Mesenchymal stem cell (in vitro differentiated cells and primary cell): ENCODE results near the gene NFS1.
"Not testable (repeated sequence)": the region's sequence is repeated elsewhere in the genome, so short reads cannot be mapped to it uniquely, and the experiment has no call there.

Experiments
- DNase-seq: peaks from one replicate; pipeline ENCODE4 v3.0.0-alpha.2; 2013
- H2AFZ ChIP-seq: one replicate; pipeline ENCODE4 v1.6.1; 2013; ENCODE audit warnings: low read depth, mild to moderate bottlenecking, control low read depth, inconsistent platforms, low read length, moderate library complexity
- H2AK5ac ChIP-seq: 2 replicates; pipeline ENCODE4 v1.6.1; 2013; ENCODE audit warnings: low read length, moderate library complexity, mild to moderate bottlenecking, inconsistent platforms; ENCODE audit not compliant: severe bottlenecking
- H2BK120ac ChIP-seq: one replicate; pipeline ENCODE4 v1.6.1; 2013; ENCODE audit warnings: low read depth, mild to moderate bottlenecking, inconsistent platforms, low read length, moderate library complexity
- H2BK12ac ChIP-seq, 2 experiments: one replicate each; pipeline ENCODE4 v1.6.1; 2013; ENCODE audit warnings: inconsistent platforms in 2 of 2, low read length in 2 of 2, mild to moderate bottlenecking in 2 of 2, moderate library complexity in 2 of 2, control low read depth in 1 of 2
- H2BK15ac ChIP-seq: one replicate; pipeline ENCODE4 v1.6.1; 2013; ENCODE audit warnings: mild to moderate bottlenecking, low read depth, inconsistent platforms; ENCODE audit not compliant: poor library complexity, severe bottlenecking
- H2BK5ac ChIP-seq: 2 replicates; pipeline ENCODE4 v1.6.1; 2013; ENCODE audit warnings: low read depth, mild to moderate bottlenecking, low read length, control low read depth, inconsistent platforms; ENCODE audit not compliant: poor library complexity, severe bottlenecking
- H3K14ac ChIP-seq, 2 experiments: one replicate each; pipeline ENCODE4 v1.6.1; 2013; ENCODE audit warnings: inconsistent platforms in 2 of 2, low read length in 2 of 2, control low read depth in 1 of 2, mild to moderate bottlenecking in 1 of 2, moderate library complexity in 1 of 2
- H3K18ac ChIP-seq, 2 experiments: one replicate each; pipeline ENCODE4 v1.6.1; 2013; ENCODE audit warnings: inconsistent platforms in 2 of 2, low read length in 2 of 2, control low read depth in 1 of 2, low read depth in 1 of 2, mild to moderate bottlenecking in 1 of 2
- H3K23ac ChIP-seq, 2 experiments: one replicate each; pipeline ENCODE4 v1.6.1; 2013; ENCODE audit warnings: inconsistent platforms in 2 of 2, low read length in 2 of 2, mild to moderate bottlenecking in 2 of 2, moderate library complexity in 2 of 2, control low read depth in 1 of 2
- H3K27ac ChIP-seq: 2 replicates; pipeline ENCODE4 v1.5.1; 2013; ENCODE audit warnings: mild to moderate bottlenecking, moderate library complexity, low read length, control low read depth, inconsistent platforms; ENCODE audit not compliant: poor library complexity, severe bottlenecking
- H3K27me3 ChIP-seq, 2 experiments: 2 replicates each; pipeline versions ENCODE4 v1.6.1 to v1.7.0; 2013; ENCODE audit warnings: low read length in 2 of 2, mild to moderate bottlenecking in 2 of 2, moderate library complexity in 2 of 2, control low read depth in 1 of 2, inconsistent platforms in 1 of 2; ENCODE audit not compliant: control insufficient read depth in 1 of 2, insufficient read depth in 1 of 2
- H3K36me3 ChIP-seq, 2 experiments: 2 replicates each; pipeline versions ENCODE4 v1.6.1 to v1.7.0; 2013; ENCODE audit warnings: low read length in 2 of 2, control low read depth in 1 of 2, inconsistent platforms in 1 of 2, low read depth in 1 of 2, mild to moderate bottlenecking in 1 of 2; ENCODE audit not compliant: insufficient read depth in 2 of 2, control insufficient read depth in 1 of 2
- H3K4ac ChIP-seq, 2 experiments: one replicate each; pipeline ENCODE4 v1.6.1; 2013; ENCODE audit warnings: inconsistent platforms in 2 of 2, low read length in 2 of 2, mild to moderate bottlenecking in 2 of 2, moderate library complexity in 2 of 2, control low read depth in 1 of 2, low read depth in 1 of 2
- H3K4me1 ChIP-seq: 2 replicates; pipeline ENCODE4 v1.6.1; 2013; ENCODE audit warnings: low read depth, low read length, control low read depth; ENCODE audit not compliant: control insufficient read depth, insufficient read depth
- H3K4me2 ChIP-seq: 2 replicates; pipeline ENCODE4 v1.6.1; 2013; ENCODE audit warnings: low read length, mild to moderate bottlenecking, inconsistent platforms; ENCODE audit not compliant: poor library complexity, severe bottlenecking
- H3K4me3 ChIP-seq, 2 experiments: 2 replicates each; pipeline versions ENCODE4 v1.5.1 to v1.7.0; 2013; ENCODE audit warnings: low read length in 2 of 2, mild to moderate bottlenecking in 2 of 2, control low read depth in 1 of 2, low read depth in 1 of 2; ENCODE audit not compliant: insufficient read depth in 1 of 2
- H3K79me1 ChIP-seq: replicated peaks from 2 replicates; pipeline ENCODE4 v1.6.1; 2013; ENCODE audit warnings: mild to moderate bottlenecking, control low read depth, low read length, inconsistent platforms; ENCODE audit not compliant: poor library complexity, severe bottlenecking
- H3K9ac ChIP-seq: 2 replicates; pipeline ENCODE4 v1.7.0; 2013; ENCODE audit warnings: mild to moderate bottlenecking, low read length, moderate library complexity
- H3K9me3 ChIP-seq: 2 replicates; pipeline ENCODE4 v1.7.0; 2013; ENCODE audit warnings: mild to moderate bottlenecking, low read length; ENCODE audit not compliant: control insufficient read depth
- H4K8ac ChIP-seq: one replicate; pipeline ENCODE4 v1.6.1; 2013; ENCODE audit warnings: inconsistent platforms, mild to moderate bottlenecking, low read length, moderate library complexity
- H4K91ac ChIP-seq: one replicate; pipeline ENCODE4 v1.6.1; 2013; ENCODE audit warnings: mild to moderate bottlenecking, low read length, inconsistent platforms
- WGBS: methylation state at CpG from one replicate; pipeline ENCODE4 v1.1.7; 2013; ENCODE audit warnings: mixed read lengths; 5-methylcytosine and 5-hydroxymethylcytosine counted together

Gene NFS1

GRCh38 chr20:35715652-35716051 is 16.5 kb upstream of the NFS1 start:
- WGBS: 92% methylated on average over 1 of the region's 2 CpGs
- Histone ChIP-seq H3K18ac (no peak overlapping the region), H3K9me3 (no peaks in the 10 kb centered on the region), H2BK120ac (no peak overlapping the region), H3K9ac (no peak overlapping the region), H4K91ac (no peak overlapping the region), H3K4me3 (no peak overlapping the region), H3K27me3 (no peaks in the 10 kb centered on the region), H3K4me1 (peaks cover 2% of the 10 kb centered on the region), H3K79me1 (peaks cover 6% of the 10 kb centered on the region), H3K23ac (no peak overlapping the region), H2BK12ac (no peak overlapping the region), H4K8ac (no peak overlapping the region), H3K27ac (no peak overlapping the region), H3K36me3 (peaks cover 65 to 97% of the 10 kb centered on the region in 2 experiments), H3K4ac (no peak overlapping the region), H2BK5ac (no peak overlapping the region), H3K14ac (no peak overlapping the region), H3K4me2 (no peak overlapping the region), H2AK5ac (no peak overlapping the region), H2AFZ (no peak overlapping the region), H2BK15ac (no peak overlapping the region)
- no peak for DNase-seq

- peaks cover 51 to 97% of the 10 kb centered on the region in 2 experiments for H3K36me3 ChIP-seq
- peak overlapping the region; percentile 2 for H3K9ac ChIP-seq
- H2AFZ ChIP-seq: no peak overlapping the region
- no peak overlapping the region for H3K18ac ChIP-seq
- no peak overlapping the region for H3K23ac ChIP-seq
- peaks cover 4% of the 10 kb centered on the region for H3K79me1 ChIP-seq
- 97% methylated on average over 4 of the region's 4 CpGs for WGBS
- H3K4ac ChIP-seq: no peak overlapping the region
- H2BK120ac ChIP-seq: no peak overlapping the region
- H2BK15ac ChIP-seq: no peak overlapping the region
- H4K91ac ChIP-seq: no peak overlapping the region
- no peak overlapping the region for H2BK5ac ChIP-seq
- no peak overlapping the region for H3K4me3 ChIP-seq
- H3K27me3 ChIP-seq: no peaks in the 10 kb centered on the region
- H3K14ac ChIP-seq: no peak overlapping the region
- H4K8ac ChIP-seq: no peak overlapping the region
- no peak overlapping the region for H3K4me2 ChIP-seq
- no peaks in the 10 kb centered on the region for H3K9me3 ChIP-seq
- no peak overlapping the region for H2AK5ac ChIP-seq
- no peak for DNase-seq
- no peak overlapping the region for H3K27ac ChIP-seq
- no peak overlapping the region for H2BK12ac ChIP-seq
- no peaks in the 10 kb centered on the region for H3K4me1 ChIP-seq
These were observed 15.0 kb upstream of the NFS1 start for GRCh38 chr20:35714127-35714526.

- 98% methylated on average over 8 of the region's 9 CpGs for WGBS
- not testable (repeated sequence) for H2BK5ac ChIP-seq, H3K18ac ChIP-seq
These were observed 14.0 kb upstream of the NFS1 start for GRCh38 chr20:35713120-35713519.

GRCh38 chr20:35711588-35712209 is 12.5 kb upstream of the NFS1 start:
- Histone ChIP-seq H3K18ac (no peak overlapping the region), H3K9me3 (no peaks in the 10 kb centered on the region), H3K4me3 (no peak overlapping the region), H3K27me3 (no peaks in the 10 kb centered on the region), H4K91ac (no peak overlapping the region), H3K4ac (no peak overlapping the region), H3K9ac (peak overlapping the region; percentile 41), H3K4me1 (no peaks in the 10 kb centered on the region), H2BK5ac (no peak overlapping the region), H4K8ac (no peak overlapping the region), H2AK5ac (no peak overlapping the region), H2BK15ac (no peak overlapping the region), H2BK12ac (no peak overlapping the region), H2AFZ (no peak overlapping the region), H3K4me2 (no peak overlapping the region), H3K23ac (no peak overlapping the region), H3K79me1 (peaks cover 2% of the 10 kb centered on the region), H3K36me3 (peaks cover 32 to 97% of the 10 kb centered on the region in 2 experiments), H3K14ac (no peak overlapping the region), H2BK120ac (no peak overlapping the region), H3K27ac (no peak overlapping the region)
- no peak for DNase-seq
- WGBS: 100% methylated on average over 4 of the region's 6 CpGs

More at GRCh38 chr20:35713120-35713519, 14.0 kb upstream of the NFS1 start:
- H4K91ac ChIP-seq, H3K23ac ChIP-seq, H2BK15ac ChIP-seq, H2AK5ac ChIP-seq, H3K4me1 ChIP-seq, H2BK120ac ChIP-seq, H3K27me3 ChIP-seq, H3K14ac ChIP-seq, DNase-seq, H3K4me2 ChIP-seq, H3K4ac ChIP-seq, H3K27ac ChIP-seq, H2BK12ac ChIP-seq, H3K4me3 ChIP-seq, H4K8ac ChIP-seq, H3K9ac ChIP-seq, H2AFZ ChIP-seq, H3K9me3 ChIP-seq, H3K79me1 ChIP-seq: not testable (repeated sequence)
- peaks cover 42 to 97% of the 10 kb centered on the region in 2 experiments for H3K36me3 ChIP-seq
